HCT116 (cell line): Measurements from ENCODE around the gene MVB12A. TPM values are rescaled to one million over a fixed set of nuclear protein-coding genes. Genes with fewer than 3 reads are reported as not detected.
A peak's percentile ranks its signal among the peaks of the same experiment; 100 is the strongest.

ENCODE experiments used
- ATAC-seq: fragments of 200-7000 bp; cut with Tn5 transposase; 2 replicates; pipeline ENCODE4 v1.9.1; 2020; ENCODE audit warnings: mild to moderate bottlenecking, moderate library complexity
- BruUV-seq: library from RNA; stranded (reverse); fragments of 400-500 nt; replicated peaks from 2 replicates; lab custom pipeline; 2021; lab: Mats Ljungman, UMichigan
- CTCF ChIA-PET: fragments of 300-600 bp; sonication (Branson Sonifier 250); formaldehyde crosslinking; loops from one replicate; lab custom pipeline; 2021; ENCODE audit warnings: antibody characterized with exemption; lab: Charles Lee
- POLR2A ChIA-PET: fragments of 300-600, 350-600 bp; sonication (Branson Sonifier 250); formaldehyde crosslinking; loops from one replicate; lab custom pipeline; 2021; ENCODE audit warnings: antibody characterized with exemption; lab: Charles Lee
- RAD21 ChIA-PET, 2 experiments: fragments of 300-600 bp; sonication (Branson Sonifier 250); formaldehyde crosslinking; loops; one replicate each; lab custom pipeline; 2023; ENCODE audit warnings: low total read pairs in 2 of 2; ENCODE audit not compliant: uncharacterized antibody in 2 of 2, unreplicated experiment in 2 of 2, low non-redundant PET in 1 of 2; lab: Charles Lee
- DNase-seq: peaks from one replicate; pipeline ENCODE4 v3.0.0-alpha.2; 2010; ENCODE audit warnings: low read depth, low spot score
- H2AFZ ChIP-seq: fragments of 200-600 bp; shearing (Covaris generic), sonication (generic); 2 replicates; pipeline ENCODE4 v1.6.1; 2017; ENCODE audit warnings: low read depth, mixed run types, mixed read lengths, antibody characterized with exemption, low read length; ENCODE audit not compliant: poor library complexity, severe bottlenecking
- H3K27ac ChIP-seq: 2 replicates; pipeline ENCODE4 v1.5.1; 2012; ENCODE audit warnings: low read depth, low read length
- H3K27me3 ChIP-seq: fragments of 200-600 bp; sonication (generic); 2 replicates; pipeline ENCODE4 v1.6.1; 2016; ENCODE audit warnings: mixed run types, low read length, mixed read lengths; ENCODE audit not compliant: insufficient read depth
- H3K36me3 ChIP-seq, 2 experiments: fragments of 200-500 bp in 1 of 2; fragments of 200-600 bp in 1 of 2; sonication (Bioruptor generic) in 1 of 2; sonication (generic) in 1 of 2; 2 replicates each; pipeline versions ENCODE4 v1.5.1 to v1.6.1; 2014 to 2016; ENCODE audit warnings: low read length in 2 of 2, inconsistent platforms in 1 of 2, mixed read lengths in 1 of 2, mixed run types in 1 of 2; ENCODE audit not compliant: insufficient read depth in 2 of 2, control insufficient read depth in 1 of 2
- H3K4me1 ChIP-seq, 2 experiments: fragments of 200-600 bp in 1 of 2; sonication (generic) in 1 of 2; 2 replicates each; pipeline versions ENCODE4 v1.5.1 to v1.6.1; 2012 to 2017; ENCODE audit warnings: low read length in 2 of 2, inconsistent platforms in 1 of 2, mild to moderate bottlenecking in 1 of 2, mixed read lengths in 1 of 2, mixed run types in 1 of 2, moderate library complexity in 1 of 2; ENCODE audit not compliant: insufficient read depth in 2 of 2, control insufficient read depth in 1 of 2
- H3K4me2 ChIP-seq: fragments of 200-600 bp; sonication (generic); 2 replicates; pipeline ENCODE4 v1.6.1; 2017; ENCODE audit warnings: mixed run types, low read length, mixed read lengths
- H3K4me3 ChIP-seq, 2 experiments: fragments of 200-600 bp in 1 of 2; sonication (generic) in 1 of 2; replicated peaks in 1 of 2; 2 replicates each; pipeline ENCODE4 v1.5.1; 2011 to 2016; ENCODE audit warnings: low read length in 2 of 2, control low read depth in 1 of 2, low read depth in 1 of 2, mild to moderate bottlenecking in 1 of 2, mixed read lengths in 1 of 2, mixed run types in 1 of 2
- H3K79me2 ChIP-seq: fragments of 200-600 bp; sonication (generic); 2 replicates; pipeline ENCODE4 v1.6.1; 2017; ENCODE audit warnings: mild to moderate bottlenecking, mixed run types, low read length, moderate library complexity, mixed read lengths; ENCODE audit not compliant: insufficient read depth
- H3K9ac ChIP-seq: fragments of 200-600 bp; sonication (generic); 2 replicates; pipeline ENCODE4 v1.6.1; 2016; ENCODE audit warnings: low read length, mixed read lengths
- H3K9me2 ChIP-seq: fragments of 200-600 bp; sonication (generic), shearing (Covaris generic); 2 replicates; pipeline ENCODE4 v1.6.1; 2017; ENCODE audit warnings: mixed run types, mild to moderate bottlenecking, moderate library complexity; ENCODE audit not compliant: insufficient read depth
- H3K9me3 ChIP-seq, 2 experiments: fragments of 200-500 bp in 1 of 2; fragments of 200-600 bp in 1 of 2; sonication (Bioruptor generic) in 1 of 2; sonication (generic) in 1 of 2; 2 replicates each; pipeline ENCODE4 v1.6.1; 2014 to 2017; ENCODE audit warnings: low read length in 2 of 2, mixed read lengths in 2 of 2, inconsistent platforms in 1 of 2, low read depth in 1 of 2, mild to moderate bottlenecking in 1 of 2, mixed run types in 1 of 2, moderate library complexity in 1 of 2; ENCODE audit not compliant: control insufficient read depth in 1 of 2, insufficient read depth in 1 of 2
- H4K20me1 ChIP-seq: fragments of 200-600 bp; sonication (generic), shearing (Covaris generic); 2 replicates; pipeline ENCODE4 v1.6.1; 2017; ENCODE audit warnings: mixed run types, mild to moderate bottlenecking, moderate library complexity; ENCODE audit not compliant: insufficient read depth
- CEBPB ChIP-seq: IDR thresholded peaks from 2 replicates; pipeline ENCODE4 v1.6.1; 2012; ENCODE audit warnings: low read depth
- CTCF ChIP-seq, 3 experiments: fragments of 200-600 bp in 1 of 3; sonication (generic) in 1 of 3; IDR thresholded peaks in 2 of 3; conservative IDR thresholded peaks in 1 of 3; 2 replicates each; pipeline ENCODE4 v1.5.1; 2012 to 2017; ENCODE audit warnings: low read depth in 2 of 3, low read length in 2 of 3, antibody characterized with exemption in 1 of 3, borderline replicate concordance in 1 of 3, control low read depth in 1 of 3, mild to moderate bottlenecking in 1 of 3, mixed read lengths in 1 of 3, mixed run types in 1 of 3, moderate library complexity in 1 of 3; ENCODE audit not compliant: insufficient read depth in 1 of 3
- RAD21 ChIP-seq: IDR thresholded peaks from 2 replicates; pipeline ENCODE4 v1.6.1; 2012; ENCODE audit warnings: low read depth, mild to moderate bottlenecking
- SP1 ChIP-seq: IDR thresholded peaks from 2 replicates; pipeline ENCODE4 v1.6.1; 2012; ENCODE audit warnings: low read depth
- ZBTB33 ChIP-seq: IDR thresholded peaks from 2 replicates; pipeline ENCODE4 v1.6.1; 2011; ENCODE audit warnings: mild to moderate bottlenecking, low read length, moderate library complexity; ENCODE audit not compliant: insufficient replicate concordance; ENCODE audit errors: extremely low read depth
- intact Hi-C: fragments of 100-400 bp; cut with micrococcal nuclease; formaldehyde crosslinking; loops from 2 replicates; pipeline ENCODE4 v1.10.0; 2022
- total RNA-seq: library from RNA; stranded (reverse); gene quantifications from one replicate; pipeline ENCODE4 v1.2.1, GENCODE V29; 2021; ENCODE audit not compliant: unreplicated experiment

Gene MVB12A
- total RNA-seq, 1 experiment from 2014 or later: 91.7 TPM

GRCh38 chr19:17441241-17442021 lies 21.6 kb downstream of the MVB12A start:
- intact Hi-C loops: loop anchor here (2.0 to 5.0 kb wide), 3 partner anchors 55 to 326 kb away; no protein-coding TSS in a partner anchor
- no peak overlapping the region for H2AFZ ChIP-seq
- no TSS peak for BruUV-seq
- H3K79me2 ChIP-seq: no peaks in the 10 kb centered on the region
- H4K20me1 ChIP-seq: no peaks in the 10 kb centered on the region
- H3K36me3 ChIP-seq: no peaks in the 10 kb centered on the region
- H3K9me2 ChIP-seq: no peaks in the 10 kb centered on the region
- DNase-seq: no peak
- ChIA-PET POLR2A (interaction anchor here (0.7 to 1.6 kb wide), 3 partner anchors 12 to 418 kb away, joined by 3 to 5 read pairs (median 4); partner anchors contain the start of gene RPL18A), CTCF (interaction anchor here (0.6 to 3.2 kb wide), 13 partner anchors 10 to 389 kb away, joined by 3 to 16 read pairs (median 4); partner anchors contain the start of gene MVB12A), RAD21 (interaction anchor here (0.8 to 0.9 kb wide), 3 partner anchors 25 to 334 kb away, joined by 3 to 4 read pairs (median 3); no protein-coding TSS in a partner anchor)
- no peak overlapping the region for H3K4me2 ChIP-seq
- no peak overlapping the region for H3K4me3 ChIP-seq
- ATAC-seq: peak; percentile 92
- H3K9me3 ChIP-seq: no peaks in the 10 kb centered on the region
- H3K9ac ChIP-seq: no peak overlapping the region
- TF ChIP-seq ZBTB33 (no peak), CTCF (IDR thresholded peaks at IDR 0.05 in 2 of 3, conservative IDR thresholded peaks at IDR 0.05 in 1 of 3; ENCODE audit: borderline replicate concordance in 1 of 3, insufficient read depth in 1 of 3, low read depth in 2 of 3, low read length in 2 of 3) (peak; percentile 48 to 61 (median 52); a peak in 5 of 6 replicates), CEBPB (no peak), RAD21 (peak; percentile 75), SP1 (peak; percentile 39; the same call in 1 of the 2 replicates)
- H3K4me1 ChIP-seq: no peaks in the 10 kb centered on the region
- H3K27ac ChIP-seq: no peak overlapping the region
- H3K27me3 ChIP-seq: no peaks in the 10 kb centered on the region
